Measurements from ENCODE around the gene EP400. TPM values are rescaled to one million over a fixed set of nuclear protein-coding genes. Genes with fewer than 3 reads are reported as not detected.

EP400 gene
- total RNA-seq, 4 donors from 2014 or later, result 12.6 to 28.0 (median 22.8) TPM

- no peak overlapping the region for H3K27ac ChIP-seq
- WGBS, 2 donors (ENCODE audit: low coverage in 1 of 2), result 94% methylated on average over 6 of the region's 7 CpGs; no CpG with 5 or more reads in 1 of the 2 donors
- no peaks in the 10 kb centered on the region for H3K27me3 ChIP-seq
- H3K4me1 ChIP-seq, result no peaks in the 10 kb centered on the region
- TF ChIP-seq CTCF (IDR thresholded peaks at IDR 0.05) (no peak), POLR2A (IDR thresholded peaks at IDR 0.05) (no peak), POLR2AphosphoS5 (IDR thresholded peaks at IDR 0.05) (no peak), EP300 (IDR thresholded peaks at IDR 0.05) (no peak)
- peaks cover 0 to 65% of the 10 kb centered on the region in 2 donors for H3K36me3 ChIP-seq
- H3K4me3 ChIP-seq, result no peak overlapping the region
- no peaks in the 10 kb centered on the region for H3K9me3 ChIP-seq
- ATAC-seq, result no peak
Measured at GRCh38 chr12:131941987-131942341, 7.8 kb upstream of the EP400 start.

GRCh38 chr12:131942671-131943070 is 7.1 kb upstream of the EP400 start:
- H3K4me1 ChIP-seq, result no peaks in the 10 kb centered on the region
- 91% methylated on average over 3 of the region's 12 CpGs; no CpG with 5 or more reads in 1 of the 2 donors for WGBS, 2 donors (ENCODE audit: low coverage in 1 of 2)
- ATAC-seq, result no peak

GRCh38 chr12:131943389-131943788 is 6.4 kb upstream of the EP400 start:
- no peak for ATAC-seq
- no peak overlapping the region for H3K4me3 ChIP-seq
- TF ChIP-seq POLR2AphosphoS5 (IDR thresholded peaks at IDR 0.05) (no peak), EP300 (IDR thresholded peaks at IDR 0.05) (no peak), CTCF (IDR thresholded peaks at IDR 0.05) (no peak), POLR2A (IDR thresholded peaks at IDR 0.05) (no peak)
- no peak overlapping the region for H3K27ac ChIP-seq
- WGBS, 2 donors (ENCODE audit: low coverage in 1 of 2), result 95 to 96% methylated on average over 4 to 7 of the region's 8 CpGs
- peaks cover 0 to 65% of the 10 kb centered on the region in 2 donors for H3K36me3 ChIP-seq
- H3K9me3 ChIP-seq, result no peaks in the 10 kb centered on the region
- H3K27me3 ChIP-seq, result no peaks in the 10 kb centered on the region
- no peaks in the 10 kb centered on the region for H3K4me1 ChIP-seq

More at GRCh38 chr12:131942671-131943070, 7.1 kb upstream of the EP400 start:
- H3K27ac ChIP-seq, result no peak overlapping the region
- TF ChIP-seq CTCF (IDR thresholded peaks at IDR 0.05) (no peak), POLR2A (IDR thresholded peaks at IDR 0.05) (no peak), EP300 (IDR thresholded peaks at IDR 0.05) (no peak), POLR2AphosphoS5 (IDR thresholded peaks at IDR 0.05) (no peak)
- H3K36me3 ChIP-seq, result peaks cover 0 to 65% of the 10 kb centered on the region in 2 donors
- H3K9me3 ChIP-seq, result no peaks in the 10 kb centered on the region
- no peak overlapping the region for H3K4me3 ChIP-seq
- H3K27me3 ChIP-seq, result no peaks in the 10 kb centered on the region

GRCh38 chr12:131943876-131944275 is 5.9 kb upstream of the EP400 start:
- Histone ChIP-seq H3K4me3 (no peak overlapping the region), H3K36me3 (peaks cover 0 to 61% of the 10 kb centered on the region in 2 donors), H3K27ac (no peak overlapping the region), H3K4me1 (peaks cover 0 to 1% (median 0%) of the 10 kb centered on the region in 3 donors), H3K27me3 (no peaks in the 10 kb centered on the region), H3K9me3 (no peaks in the 10 kb centered on the region)
- no peak for ATAC-seq
- TF ChIP-seq EP300 (IDR thresholded peaks at IDR 0.05), result no peak
- no peak for TF ChIP-seq POLR2AphosphoS5 (IDR thresholded peaks at IDR 0.05)
- WGBS, 2 donors (ENCODE audit: low coverage in 1 of 2), result 95 to 98% methylated on average over 4 to 5 of the region's 10 CpGs

- H3K27ac ChIP-seq, result no peak overlapping the region
- peaks cover 0 to 52% of the 10 kb centered on the region in 2 donors for H3K36me3 ChIP-seq
- no peak overlapping the region for H3K4me3 ChIP-seq
- TF ChIP-seq CTCF (IDR thresholded peaks at IDR 0.05), result no peak
- no peak for TF ChIP-seq EP300 (IDR thresholded peaks at IDR 0.05)
- TF ChIP-seq POLR2AphosphoS5 (IDR thresholded peaks at IDR 0.05), result no peak
- no peak for TF ChIP-seq POLR2A (IDR thresholded peaks at IDR 0.05)
- ATAC-seq, result no peak
- no peaks in the 10 kb centered on the region for H3K27me3 ChIP-seq
- 95 to 96% methylated on average over 4 to 5 of the region's 35 CpGs for WGBS, 2 donors (ENCODE audit: low coverage in 1 of 2)
- peaks cover 0 to 7% (median 0%) of the 10 kb centered on the region in 3 donors for H3K4me1 ChIP-seq
- no peaks in the 10 kb centered on the region for H3K9me3 ChIP-seq
Measured at GRCh38 chr12:131944601-131945251, 5.0 kb upstream of the EP400 start.

All from gastroesophageal sphincter (tissue), 4 donors.